Left renal pelvis (tissue), 4 donors: ENCODE results near the gene KCTD15. TPM values are rescaled to one million over a fixed set of nuclear protein-coding genes. Genes with fewer than 3 reads are reported as not detected.

Experiments
- DNase-seq, 4 donors: peaks; one replicate each; pipeline ENCODE4 v3.0.0-alpha.2; 2013; ENCODE audit warnings: low read depth in 4 of 4, low spot score in 3 of 4
- polyA plus RNA-seq, 4 donors: library from polyadenylated mRNA; unstranded; fragments of 120-200 nt; gene quantifications; one replicate each; pipeline ENCODE4 v1.2.1, GENCODE V29; 2013; ENCODE audit not compliant: insufficient read length in 4 of 4

KCTD15 gene
- polyA plus RNA-seq, 4 donors: 42.1 to 74.7 (median 48.9) TPM

GRCh38 chr19:33841685-33842084, 45.0 kb downstream of the KCTD15 start:
- DNase-seq: no peak

DNA sequence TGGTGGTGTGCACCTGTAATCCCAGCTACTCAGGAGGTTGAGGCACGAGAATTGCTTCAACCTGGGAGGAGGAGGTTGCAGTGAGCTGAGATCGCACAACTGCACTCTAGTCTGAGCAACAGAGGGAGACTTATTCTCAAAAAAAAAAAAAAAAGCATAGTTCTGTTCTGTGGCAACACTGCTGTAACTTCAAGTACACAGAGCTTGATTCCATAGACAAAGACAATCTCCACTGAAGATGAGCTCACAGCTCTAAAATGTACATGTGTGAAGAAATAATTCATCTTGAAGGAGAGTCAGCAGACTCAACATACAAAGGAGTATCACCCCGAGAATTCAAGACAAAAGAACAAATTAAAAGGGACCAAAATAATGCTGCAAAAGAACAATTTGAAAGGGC, 47.8 kb downstream of the KCTD15 start:
- DNase-seq: no peak

GRCh38 chr19:33845498-33845897, 48.8 kb downstream of the KCTD15 start:
- no peak for DNase-seq

GRCh38 chr19:33849551-33850147, 53.0 kb downstream of the KCTD15 start:
- DNase-seq: no peak

DNA sequence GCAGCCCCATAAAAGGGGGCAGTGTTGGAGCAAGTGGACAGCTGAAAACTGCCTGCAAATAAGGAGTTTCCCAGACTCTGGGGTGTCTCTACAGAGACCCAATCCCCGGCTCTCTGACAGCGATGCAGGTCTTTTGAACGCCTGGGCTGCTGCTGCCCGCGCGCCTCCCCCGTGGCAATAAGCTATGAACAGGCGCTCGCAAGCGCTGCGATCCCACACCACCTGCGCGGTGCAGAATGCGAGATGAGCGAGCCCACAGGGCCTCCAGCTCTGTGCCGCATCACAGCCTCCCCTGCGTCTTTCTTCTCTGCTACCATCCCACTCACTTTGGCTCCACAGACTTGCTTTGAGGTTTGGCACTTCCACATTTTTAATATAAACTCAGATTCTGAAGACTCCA, 62.3 kb downstream of the KCTD15 start:
- DNase-seq: no peak

GRCh38 chr19:33860312-33861090, 63.8 kb downstream of the KCTD15 start:
- DNase-seq: no peak

DNA sequence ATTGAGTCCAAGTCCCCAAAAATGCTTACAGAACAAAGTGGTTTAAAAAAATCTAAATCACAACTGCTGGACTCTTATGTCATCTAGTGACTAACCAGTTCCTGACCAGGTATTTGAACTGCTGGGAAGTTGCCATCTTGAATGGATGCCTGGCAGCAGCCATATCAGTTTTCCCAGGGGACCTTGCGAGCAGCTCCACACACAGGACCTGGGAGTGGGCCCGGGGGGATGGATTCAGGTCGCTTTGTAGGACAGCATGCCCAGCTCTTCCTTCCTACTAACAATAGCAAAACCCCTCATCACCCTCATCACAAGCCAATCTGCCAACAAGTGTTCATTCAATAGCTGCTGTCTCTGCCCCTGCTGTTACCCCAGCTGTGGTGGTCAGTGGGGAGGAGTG, 65.3 kb downstream of the KCTD15 start:
- DNase-seq: no peak

DNA sequence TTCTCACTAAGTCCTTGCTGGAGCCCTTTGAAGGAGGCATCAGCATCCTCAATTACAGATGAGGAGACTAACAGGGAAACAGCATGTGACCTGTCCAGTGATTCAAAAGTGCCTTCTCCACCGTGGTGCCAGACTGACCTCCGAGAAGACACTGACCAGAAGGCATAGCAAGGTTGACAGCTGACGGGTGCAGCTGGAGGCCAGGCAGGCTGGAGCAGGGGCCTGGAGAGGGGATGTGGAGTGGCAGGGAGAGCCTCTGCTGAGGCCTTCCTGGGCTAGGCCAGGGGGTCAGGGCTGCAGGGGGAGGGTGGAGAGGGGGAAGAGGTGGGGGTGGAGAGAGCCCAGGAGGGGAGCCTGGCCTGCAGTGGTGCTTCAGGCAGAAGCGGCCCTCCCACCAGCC, 66.3 kb downstream of the KCTD15 start:
- DNase-seq: no peak

GRCh38 chr19:33863436-33863835, 66.8 kb downstream of the KCTD15 start:
- DNase-seq: no peak

DNA sequence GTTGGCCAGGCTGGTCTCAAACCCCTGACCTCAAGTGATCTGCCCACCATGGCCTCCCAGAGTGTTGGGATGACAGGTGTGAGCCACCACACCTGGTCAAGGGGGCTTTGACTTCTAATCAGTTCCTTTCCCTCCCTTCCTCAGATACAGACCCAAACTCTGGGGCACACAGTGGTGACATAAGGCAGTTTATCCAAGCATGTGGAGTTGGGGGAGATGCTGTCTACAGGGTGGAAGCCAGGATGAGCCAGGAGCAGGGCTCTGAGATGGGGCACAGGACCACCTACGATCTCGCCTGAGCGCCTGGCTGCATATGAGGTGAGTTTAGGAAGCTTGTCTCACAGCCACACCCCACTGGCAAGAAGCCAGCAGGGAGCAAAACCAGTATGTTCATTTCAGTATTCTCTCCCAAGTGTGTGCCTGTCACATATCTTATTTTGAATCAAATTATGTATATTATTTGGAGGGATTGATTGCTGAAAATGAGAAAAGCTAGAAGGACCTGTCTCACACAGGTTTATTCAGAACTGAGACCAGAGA, 67.7 kb downstream of the KCTD15 start:
- DNase-seq: no peak

DNA sequence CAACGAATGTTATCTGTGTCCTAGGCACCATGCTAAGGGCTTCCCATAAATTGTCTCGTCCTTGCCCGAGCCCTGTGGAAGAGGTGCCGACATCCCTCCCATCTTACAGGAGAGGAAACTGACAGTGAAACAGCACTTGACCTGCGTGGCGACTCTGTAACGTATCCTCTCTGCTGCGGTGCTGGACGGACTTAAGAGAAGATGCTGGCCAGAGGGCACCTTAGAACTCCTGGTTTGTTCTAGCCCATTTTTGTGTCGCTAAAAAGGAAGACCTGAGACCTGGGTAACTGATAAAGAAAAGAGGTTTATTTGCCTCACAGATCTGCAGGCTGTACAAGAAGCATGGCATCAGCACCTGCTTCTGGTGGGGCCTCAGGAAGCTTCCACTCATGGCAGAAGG, 68.6 kb downstream of the KCTD15 start:
- DNase-seq: no peak

Other genes with a start within 250 kb of the KCTD15 start
- under 1 TPM; 0.07 to 0.20 (median 0.16) TPM for gene CHST8, start 174.9 kb upstream of the KCTD15 start, polyA plus RNA-seq